Left lung (tissue), 10 donors: ENCODE results near the gene FECH. TPM values are rescaled to one million over a fixed set of nuclear protein-coding genes. Genes with fewer than 3 reads are reported as not detected.

ENCODE experiments used
- ATAC-seq: fragments of 200-7000 bp; cut with Tn5 transposase; one replicate; pipeline ENCODE4 v1.9.1; 2020; ENCODE audit warnings: moderate library complexity
- DNase-seq, 4 donors: peaks; one replicate each; pipeline ENCODE4 v3.0.0-alpha.2; 2013 to 2020
- H3K27ac ChIP-seq, 2 donors: fragments of 200-600 bp; sonication (generic) in 1 of 2; one replicate each; pipeline versions ENCODE4 v1.5.0 to v1.8.0; 2020 to 2021
- H3K27me3 ChIP-seq, 2 donors: fragments of 200-600 bp; sonication (generic) in 1 of 2; one replicate each; pipeline versions ENCODE4 v1.5.0 to v1.8.0; 2020 to 2021
- H3K36me3 ChIP-seq, 2 donors: fragments of 200-600 bp; sonication (generic) in 1 of 2; one replicate each; pipeline versions ENCODE4 v1.5.0 to v1.8.0; 2020 to 2021
- H3K4me1 ChIP-seq, 2 donors: fragments of 200-600 bp; one replicate each; pipeline ENCODE4 v1.8.0; 2021
- H3K4me3 ChIP-seq, 2 donors: fragments of 200-600 bp; sonication (generic) in 1 of 2; one replicate each; pipeline versions ENCODE4 v1.5.0 to v1.8.0; 2020 to 2021; ENCODE audit warnings: mild to moderate bottlenecking in 1 of 2
- H3K9me3 ChIP-seq, 2 donors: fragments of 200-600 bp; sonication (generic) in 1 of 2; one replicate each; pipeline versions ENCODE4 v1.5.0 to v1.8.0; 2020 to 2021
- intact Hi-C, 2 donors: fragments of 100-400 bp; cut with DNase I; formaldehyde crosslinking; loops; one replicate each; pipeline versions ENCODE4 v1.11.2 to v1.14.2; 2022
- polyA plus RNA-seq, 6 donors: library from polyadenylated mRNA; unstranded; fragments of 120-200 nt; gene quantifications; one replicate each; pipeline ENCODE4 v1.2.1, GENCODE V29; 2013; ENCODE audit not compliant: insufficient read length in 6 of 6
- total RNA-seq, 2 donors: library from RNA; stranded (reverse); fragmentation: NEBNext Ultra II Directional; extraction: Animal tissue kit (Norgen Biotek cat#: 25700); gene quantifications; one replicate each; pipeline ENCODE4 v1.2.1, GENCODE V29; 2021
- TF ChIP-seq, protein P1 (sequence below), 2 donors: fragments of 200-600 bp; sonication (generic) in 1 of 2; IDR thresholded peaks; one replicate each; pipeline versions ENCODE4 v1.5.0 to v1.8.0; 2021; ENCODE audit warnings: antibody characterized with exemption in 2 of 2
- donor health status: DM: no; HTN: yes; CAD: no.
- donor health status: DM: no; HTN: no; CAD: no.

The FECH gene
- total and polyA plus RNA-seq, 8 donors = 18.7 to 33.3 (median 29.5) TPM

DNA sequence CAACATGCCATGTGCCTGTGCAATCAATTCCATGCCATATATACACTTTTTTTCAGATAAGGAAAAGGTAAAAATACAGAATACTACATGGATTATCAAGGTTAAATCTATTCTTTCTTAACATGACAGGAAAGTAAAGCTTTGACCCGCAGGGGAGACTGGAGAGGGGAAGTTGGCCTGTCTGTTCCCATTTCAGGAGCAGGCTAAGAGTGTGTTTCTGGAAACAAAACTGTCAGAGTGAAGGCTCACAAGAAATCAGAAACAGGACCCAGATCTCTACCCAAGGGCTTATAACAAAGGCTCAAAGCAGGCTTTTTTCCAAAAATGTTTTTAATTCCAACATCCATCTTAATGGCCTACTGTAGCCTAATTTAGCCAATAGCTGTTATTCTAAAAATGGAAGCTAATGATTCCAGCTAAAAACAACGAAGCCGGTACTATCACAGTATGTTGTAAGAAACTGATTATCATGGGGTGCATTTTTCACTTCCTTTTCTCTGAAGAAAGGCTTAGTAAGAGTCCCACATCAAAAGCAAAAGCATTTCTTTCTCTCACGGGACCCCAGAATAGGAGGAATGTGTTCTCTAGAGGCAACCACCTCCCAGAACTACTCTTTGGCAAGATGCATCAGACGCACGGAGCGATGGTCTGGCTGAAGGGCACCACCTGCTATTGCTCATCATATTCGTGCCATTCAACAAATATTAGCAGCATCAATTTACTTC is 41.4 kb downstream of the FECH start:
- no peak for DNase-seq
- Histone ChIP-seq H3K4me1 (no peaks in the 10 kb centered on the region), H3K9me3 (no peaks in the 10 kb centered on the region), H3K27ac (no peak overlapping the region), H3K27me3 (no peaks in the 10 kb centered on the region), H3K36me3 (peaks cover 0 to 8% of the 10 kb centered on the region in 2 donors), H3K4me3 (no peak overlapping the region)
- TF ChIP-seq, protein P1, sequence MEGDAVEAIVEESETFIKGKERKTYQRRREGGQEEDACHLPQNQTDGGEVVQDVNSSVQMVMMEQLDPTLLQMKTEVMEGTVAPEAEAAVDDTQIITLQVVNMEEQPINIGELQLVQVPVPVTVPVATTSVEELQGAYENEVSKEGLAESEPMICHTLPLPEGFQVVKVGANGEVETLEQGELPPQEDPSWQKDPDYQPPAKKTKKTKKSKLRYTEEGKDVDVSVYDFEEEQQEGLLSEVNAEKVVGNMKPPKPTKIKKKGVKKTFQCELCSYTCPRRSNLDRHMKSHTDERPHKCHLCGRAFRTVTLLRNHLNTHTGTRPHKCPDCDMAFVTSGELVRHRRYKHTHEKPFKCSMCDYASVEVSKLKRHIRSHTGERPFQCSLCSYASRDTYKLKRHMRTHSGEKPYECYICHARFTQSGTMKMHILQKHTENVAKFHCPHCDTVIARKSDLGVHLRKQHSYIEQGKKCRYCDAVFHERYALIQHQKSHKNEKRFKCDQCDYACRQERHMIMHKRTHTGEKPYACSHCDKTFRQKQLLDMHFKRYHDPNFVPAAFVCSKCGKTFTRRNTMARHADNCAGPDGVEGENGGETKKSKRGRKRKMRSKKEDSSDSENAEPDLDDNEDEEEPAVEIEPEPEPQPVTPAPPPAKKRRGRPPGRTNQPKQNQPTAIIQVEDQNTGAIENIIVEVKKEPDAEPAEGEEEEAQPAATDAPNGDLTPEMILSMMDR (IDR thresholded peaks at IDR 0.05) = no peak
- intact Hi-C loops = no loop called here
- no peak for ATAC-seq

DNA sequence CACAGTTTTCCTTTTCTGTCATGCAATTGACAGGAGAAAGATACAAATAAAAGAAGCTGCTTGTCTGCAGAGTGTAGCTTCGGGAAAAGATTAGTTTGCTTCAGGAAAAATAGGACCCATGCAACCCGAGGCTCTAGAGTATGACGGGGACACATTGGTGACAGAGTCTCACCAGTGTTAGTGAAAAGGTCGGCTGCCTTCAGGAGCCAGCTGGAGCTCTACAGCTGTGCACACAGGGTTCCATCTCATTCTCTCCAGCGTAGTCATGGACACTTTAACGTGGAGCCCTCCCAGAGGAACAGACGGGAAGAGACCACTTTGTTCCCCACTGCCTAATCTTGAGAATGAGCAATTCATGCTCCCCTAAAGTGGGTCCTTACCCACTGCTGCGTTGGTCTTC is 42.9 kb downstream of the FECH start:
- H3K9me3 ChIP-seq = no peaks in the 10 kb centered on the region
- intact Hi-C loops = no loop called here
- no peaks in the 10 kb centered on the region for H3K27me3 ChIP-seq
- no peaks in the 10 kb centered on the region for H3K4me1 ChIP-seq
- no peak overlapping the region for H3K27ac ChIP-seq
- TF ChIP-seq, protein P1 (IDR thresholded peaks at IDR 0.05) = no peak
- H3K4me3 ChIP-seq = no peak overlapping the region
- DNase-seq (no peak), ATAC-seq (no peak)
- no peaks in the 10 kb centered on the region for H3K36me3 ChIP-seq

DNA sequence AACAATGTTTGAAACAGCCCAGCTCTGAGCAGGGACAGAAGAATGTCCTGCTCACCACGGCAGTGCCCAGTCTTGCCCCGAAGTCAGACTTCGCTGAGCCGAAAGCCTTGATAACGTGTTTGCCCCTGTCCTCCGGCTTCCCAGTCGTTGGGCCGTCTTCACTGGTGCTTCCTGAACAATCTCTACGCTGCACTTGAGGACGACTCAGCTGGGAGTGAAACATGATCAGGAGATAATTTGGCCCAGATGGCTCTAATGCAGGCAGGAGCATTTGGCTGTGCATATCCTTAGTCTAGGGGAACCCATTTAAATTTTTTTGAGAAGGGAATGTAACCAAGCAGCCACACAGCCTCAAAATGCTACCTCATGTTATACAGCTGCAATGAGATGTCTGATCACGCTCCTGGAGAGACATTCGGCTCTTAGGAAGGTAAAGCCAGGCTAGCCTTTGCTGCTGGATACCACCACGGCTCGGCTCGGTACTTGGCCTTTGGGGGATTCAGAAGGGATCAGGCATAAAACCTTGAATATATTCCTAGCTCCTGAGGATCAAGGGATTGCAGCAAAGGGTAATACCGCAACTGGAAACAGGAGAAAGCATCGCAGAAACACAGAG is 43.6 kb downstream of the FECH start:
- Histone ChIP-seq H3K9me3 (no peaks in the 10 kb centered on the region), H3K27ac (no peak overlapping the region), H3K27me3 (no peaks in the 10 kb centered on the region), H3K4me1 (no peaks in the 10 kb centered on the region), H3K36me3 (no peaks in the 10 kb centered on the region), H3K4me3 (no peak overlapping the region)
- intact Hi-C loops = no loop called here
- TF ChIP-seq, protein P1 (IDR thresholded peaks at IDR 0.05) = no peak
- no peak for DNase-seq
- no peak for ATAC-seq

- DNase-seq (no peak), ATAC-seq (no peak)
- Histone ChIP-seq H3K36me3 (no peaks in the 10 kb centered on the region), H3K27ac (no peak overlapping the region), H3K27me3 (no peaks in the 10 kb centered on the region), H3K9me3 (no peaks in the 10 kb centered on the region), H3K4me3 (no peak overlapping the region), H3K4me1 (no peaks in the 10 kb centered on the region)
- intact Hi-C loops = no loop called here
- TF ChIP-seq, protein P1 (IDR thresholded peaks at IDR 0.05) = no peak
Measured at GRCh38 chr18:57542126-57542525, 44.4 kb downstream of the FECH start.

DNA sequence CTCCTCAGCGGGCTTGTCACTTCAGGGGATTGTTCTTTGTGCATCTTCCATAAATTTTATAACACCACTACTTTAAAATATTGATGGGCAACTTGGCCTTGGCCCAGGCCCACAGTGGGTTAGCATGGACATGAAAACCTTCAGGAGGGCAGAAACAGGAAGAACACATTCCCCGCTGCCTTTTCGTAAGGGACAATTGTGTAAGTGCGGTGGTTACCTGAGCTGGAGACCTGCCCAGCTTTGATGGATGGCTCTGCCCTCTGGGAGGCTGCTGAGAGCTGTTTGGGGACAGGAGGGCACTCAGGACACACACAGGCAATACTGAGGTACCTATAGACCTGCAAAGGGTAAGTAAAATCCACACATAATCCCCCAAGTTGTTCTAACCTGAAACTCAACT is 46.8 kb downstream of the FECH start:
- intact Hi-C loops = no loop called here
- H3K9me3 ChIP-seq = no peaks in the 10 kb centered on the region
- DNase-seq (no peak), ATAC-seq (no peak)
- H3K36me3 ChIP-seq = no peaks in the 10 kb centered on the region
- H3K27ac ChIP-seq = no peak overlapping the region
- TF ChIP-seq, protein P1 (IDR thresholded peaks at IDR 0.05) = no peak
- H3K27me3 ChIP-seq = no peaks in the 10 kb centered on the region
- H3K4me3 ChIP-seq = no peak overlapping the region
- no peaks in the 10 kb centered on the region for H3K4me1 ChIP-seq
